Endothelial cell of umbilical vein (primary cell): Measurements from ENCODE around the gene EPHA4. TPM values are rescaled to one million over a fixed set of nuclear protein-coding genes. Genes with fewer than 3 reads are reported as not detected.

Experiments used
- BruUV-seq: library from RNA; stranded (reverse); fragments of 400-500 nt; replicated peaks from 2 replicates; lab custom pipeline; 2021; lab: Mats Ljungman, UMichigan
- CTCF ChIA-PET: fragments of 300-600, 350-600 bp; sonication (Branson Sonifier 250); formaldehyde crosslinking; loops from one replicate; lab custom pipeline; 2021; ENCODE audit warnings: antibody characterized with exemption, inconsistent platforms; lab: Charles Lee
- POLR2A ChIA-PET: fragments of 300-600, 350-600 bp; sonication (Branson Sonifier 250); formaldehyde crosslinking; loops from one replicate; lab custom pipeline; 2021; ENCODE audit warnings: antibody characterized with exemption, inconsistent platforms; lab: Charles Lee
- DNase-seq: peaks from one replicate; pipeline ENCODE4 v3.0.0-alpha.2; 2011; ENCODE audit warnings: low read depth, low spot score
- FAIRE-seq: peaks from 2 replicates; lab custom pipeline; 2011; peaks lifted over from hg19 to GRCh38; lab: Jason Lieb, UNC
- H2AFZ ChIP-seq: 2 replicates; pipeline ENCODE4 v1.6.0; 2012; ENCODE audit warnings: low read depth, low read length, control low read depth, inconsistent platforms
- H3K27ac ChIP-seq: 2 replicates; pipeline ENCODE4 v1.5.1; 2011; ENCODE audit warnings: low read depth, mild to moderate bottlenecking, control low read depth, low read length, moderate library complexity; ENCODE audit not compliant: insufficient read depth
- H3K27me3 ChIP-seq, 2 experiments: 2 replicates each; pipeline versions ENCODE4 v1.6.0 to v1.6.1; 2011; ENCODE audit warnings: low read length in 2 of 2, mixed read lengths in 1 of 2; ENCODE audit not compliant: control insufficient read depth in 2 of 2, insufficient read depth in 2 of 2
- H3K36me3 ChIP-seq, 2 experiments: 2 replicates in 1 of 2; 3 replicates in 1 of 2; pipeline ENCODE4 v1.5.1; 2011; ENCODE audit warnings: low read length in 2 of 2, mild to moderate bottlenecking in 1 of 2, moderate library complexity in 1 of 2; ENCODE audit not compliant: control insufficient read depth in 2 of 2, insufficient read depth in 2 of 2; ENCODE audit errors: extremely low read depth in 1 of 2
- H3K4me1 ChIP-seq: 3 replicates; pipeline ENCODE4 v1.5.1; 2011; ENCODE audit warnings: mild to moderate bottlenecking, low read length; ENCODE audit not compliant: control insufficient read depth, insufficient read depth; ENCODE audit errors: extremely low read depth
- H3K4me2 ChIP-seq: 2 replicates; pipeline ENCODE4 v1.6.1; 2011; ENCODE audit warnings: low read length, control low read depth, mixed read lengths; ENCODE audit not compliant: insufficient read depth
- H3K4me3 ChIP-seq, 3 experiments: fragments of 200-600 bp in 1 of 3; sonication (generic), shearing (Covaris generic) in 1 of 3; replicated peaks in 1 of 3; 2 replicates each; pipeline ENCODE4 v1.5.1; 2011 to 2016; ENCODE audit warnings: control low read depth in 3 of 3, low read length in 3 of 3, mild to moderate bottlenecking in 2 of 3, inconsistent platforms in 1 of 3, low read depth in 1 of 3, moderate library complexity in 1 of 3; ENCODE audit not compliant: insufficient read depth in 1 of 3
- H3K79me2 ChIP-seq: 2 replicates; pipeline ENCODE4 v1.6.0; 2012; ENCODE audit warnings: low read length, inconsistent platforms; ENCODE audit not compliant: control insufficient read depth, insufficient read depth
- H3K9ac ChIP-seq: replicated peaks from 2 replicates; pipeline ENCODE3; 2011; ENCODE audit warnings: low read length, control low read depth; ENCODE audit not compliant: insufficient read depth; ENCODE audit errors: extremely low read depth
- H3K9me1 ChIP-seq: replicated peaks from 3 replicates; pipeline ENCODE4 v1.6.0; 2011; ENCODE audit warnings: mild to moderate bottlenecking, low read length; ENCODE audit not compliant: control insufficient read depth, insufficient read depth; ENCODE audit errors: extremely low read depth
- H3K9me3 ChIP-seq: replicated peaks from 2 replicates; pipeline ENCODE4 v1.5.1; 2012; ENCODE audit warnings: low read length, inconsistent platforms; ENCODE audit not compliant: control insufficient read depth, insufficient read depth
- H4K20me1 ChIP-seq: replicated peaks from 2 replicates; pipeline ENCODE3; 2011; ENCODE audit warnings: mild to moderate bottlenecking, low read length; ENCODE audit not compliant: control insufficient read depth, insufficient read depth; ENCODE audit errors: extremely low read depth
- CTCF ChIP-seq, 2 donors: IDR thresholded peaks; 1 replicate in 1 of 2; 2 replicates in 1 of 2; pipeline ENCODE4 v1.5.1; 2011; ENCODE audit warnings: low read length in 2 of 2, mild to moderate bottlenecking in 2 of 2, moderate library complexity in 2 of 2, control low read depth in 1 of 2, inconsistent platforms in 1 of 2, low read depth in 1 of 2; ENCODE audit not compliant: insufficient read depth in 1 of 2; ENCODE audit errors: extremely low read depth in 1 of 2
- EZH2 ChIP-seq: IDR thresholded peaks from 2 replicates; pipeline ENCODE4 v1.6.1; 2012; ENCODE audit warnings: borderline replicate concordance, low read depth, mild to moderate bottlenecking, moderate library complexity, low read length, inconsistent platforms; ENCODE audit not compliant: severe bottlenecking
- FOS ChIP-seq: IDR thresholded peaks from 2 replicates; pipeline ENCODE4 v1.6.1; 2011; ENCODE audit warnings: mild to moderate bottlenecking, low read length, moderate library complexity, borderline replicate concordance; ENCODE audit not compliant: insufficient read depth
- GATA2 ChIP-seq: IDR thresholded peaks from 2 replicates; pipeline ENCODE4 v1.7.0; 2011; ENCODE audit warnings: low read depth, mild to moderate bottlenecking, moderate library complexity, mixed read lengths, low read length; ENCODE audit not compliant: insufficient read length, insufficient read depth
- JUN ChIP-seq: IDR thresholded peaks from 2 replicates; pipeline ENCODE4 v1.6.1; 2011; ENCODE audit warnings: borderline replicate concordance, low read depth; ENCODE audit not compliant: insufficient read length, insufficient read depth
- MAX ChIP-seq: IDR thresholded peaks from 2 replicates; pipeline ENCODE4 v1.6.1; 2011; ENCODE audit not compliant: insufficient read depth, insufficient read length
- MYC ChIP-seq: IDR thresholded peaks from one replicate; pipeline ENCODE4 v1.6.1; 2011; ENCODE audit warnings: mild to moderate bottlenecking, low read depth, low read length
- POLR2A ChIP-seq: IDR thresholded peaks from 2 replicates; pipeline ENCODE4 v1.6.1; 2012; ENCODE audit warnings: low read depth, mild to moderate bottlenecking, control low read depth, low read length
- POLR2AphosphoS5 ChIP-seq: IDR thresholded peaks from 2 replicates; pipeline ENCODE4 v1.6.1; 2012; ENCODE audit warnings: low read depth, mild to moderate bottlenecking, control low read depth, low read length, moderate library complexity; ENCODE audit not compliant: insufficient read depth
- dilution Hi-C: fragments of 300-500 bp; cut with MboI; formaldehyde crosslinking; loops from one replicate; pipeline ENCODE4 v1.15.0; 2019; ENCODE audit warnings: low sequenced_read_pairs; ENCODE audit not compliant: extremely low pct_ligation_motif_present
- intact Hi-C: fragments of 100-400 bp; cut with micrococcal nuclease; formaldehyde crosslinking; loops from one replicate; pipeline ENCODE4 v1.10.0; 2022
- polyA plus RNA-seq, 4 experiments: library from polyadenylated mRNA; depleted of rRNA in 3 of 4; stranded (reverse) in 3 of 4; unstranded in 1 of 4; fragments of >200 nt; gene quantifications; 2 replicates each; pipeline versions ENCODE4 v1.2.1 to v1.2.3, GENCODE V29; 2011 to 2012; ENCODE audit warnings: missing spikeins in 1 of 4
- total RNA-seq: library from RNA; stranded (reverse); gene quantifications from 2 replicates; pipeline ENCODE4 v1.2.3, GENCODE V29; 2021

EPHA4 gene
- total and polyA plus RNA-seq, 2 donors (not counting 3 experiments of a cell fraction or from before 2014, with no cell fraction given): 11.9 to 19.8 TPM

- ChIA-PET CTCF (interaction anchor here (0.7 to 1.0 kb wide), 2 partner anchors 9 to 26 kb away, joined by 3 to 4 read pairs; no protein-coding TSS in a partner anchor), POLR2A (no interaction called here)
Observed at GRCh38 chr2:221503965-221504364, 68.1 kb downstream of the EPHA4 start.

More at GRCh38 chr2:221503965-221504364, 68.1 kb downstream of the EPHA4 start:
- H3K9me1 ChIP-seq: no peaks in the 10 kb centered on the region
- DNase-seq (no peak), FAIRE-seq (no peak)
- intact Hi-C loops: loop anchor here (2.0 to 10.0 kb wide), 4 partner anchors 69 to 1683 kb away; no protein-coding TSS in a partner anchor
- no peaks in the 10 kb centered on the region for H3K36me3 ChIP-seq
- dilution Hi-C loops: no loop called here
- no peaks in the 10 kb centered on the region for H4K20me1 ChIP-seq
- H3K9me3 ChIP-seq: no peaks in the 10 kb centered on the region
- H2AFZ ChIP-seq: no peak overlapping the region
- no peak overlapping the region for H3K4me3 ChIP-seq
- no TSS peak for BruUV-seq
- no peak overlapping the region for H3K27ac ChIP-seq
- no peak for TF ChIP-seq EZH2
- no peak for TF ChIP-seq CTCF (IDR thresholded peaks at IDR 0.05; ENCODE audit: extremely low read depth in 1 of 2, insufficient read depth in 1 of 2, low read depth in 1 of 2, low read length in 2 of 2)
- TF ChIP-seq GATA2: no peak
- no peak for TF ChIP-seq POLR2AphosphoS5
- TF ChIP-seq MYC: no peak
- TF ChIP-seq MAX: no peak
- TF ChIP-seq JUN: no peak
- no peak for TF ChIP-seq FOS
- no peak for TF ChIP-seq POLR2A
- H3K9ac ChIP-seq: no peak overlapping the region
- no peak overlapping the region for H3K4me2 ChIP-seq
- H3K27me3 ChIP-seq: no peaks in the 10 kb centered on the region
- peaks cover 39% of the 10 kb centered on the region for H3K4me1 ChIP-seq
- H3K79me2 ChIP-seq: peaks cover 2% of the 10 kb centered on the region
